GM18505 (cell line): ENCODE results near the gene CAPN15.

Source experiments
- ATAC-seq: cut with Tn5 transposase; IDR thresholded peaks from one replicate; pipeline ENCODE4 v1.9.1; 2021; ENCODE audit not compliant: unreplicated experiment
- POLR2A ChIP-seq: IDR thresholded peaks from 4 replicates; pipeline ENCODE4 v1.6.1; 2011; ENCODE audit warnings: borderline replicate concordance; ENCODE audit not compliant: insufficient read depth, insufficient read length; ENCODE audit errors: extremely low read depth

Gene CAPN15

GRCh38 chr16:525520-526180, 1.9 kb upstream of the CAPN15 start:
- no peak for ATAC-seq
- TF ChIP-seq POLR2A, result no peak

- TF ChIP-seq POLR2A, result peak; percentile 28
- peak; percentile 4 for ATAC-seq
These were observed 1.1 kb upstream of the CAPN15 start for GRCh38 chr16:526181-527014.

- peak; percentile 8 for TF ChIP-seq POLR2A
- peak; percentile 14 for ATAC-seq
These were observed 849 bp downstream of the CAPN15 start for GRCh38 chr16:528111-529011.

GRCh38 chr16:529012-529575, 1.6 kb downstream of the CAPN15 start:
- no peak for ATAC-seq
- no peak for TF ChIP-seq POLR2A

GRCh38 chr16:530111-530817, 2.8 kb downstream of the CAPN15 start:
- no peak for TF ChIP-seq POLR2A
- no peak for ATAC-seq

- TF ChIP-seq POLR2A, result no peak
- no peak for ATAC-seq
These were observed 4.1 kb downstream of the CAPN15 start for GRCh38 chr16:531494-532125.

GRCh38 chr16:533391-534123, 6.0 kb downstream of the CAPN15 start:
- no peak for ATAC-seq
- TF ChIP-seq POLR2A, result no peak

- no peak for TF ChIP-seq POLR2A
- no peak for ATAC-seq
These were observed 6.6 kb downstream of the CAPN15 start for GRCh38 chr16:534135-534534.

- ATAC-seq, result no peak
- no peak for TF ChIP-seq POLR2A
These were observed 7.4 kb downstream of the CAPN15 start for GRCh38 chr16:534856-535445.

- ATAC-seq, result no peak
- TF ChIP-seq POLR2A, result no peak
These were observed 8.2 kb downstream of the CAPN15 start for GRCh38 chr16:535446-536405.
